Stimulated activated CD4-positive, alpha-beta T cell treated with anti-CD3 and anti-CD28 coated beads, Interleukin-2, amount 100 ng/mL, for 4 hours (primary cell): ENCODE data around the gene PIF1.

ENCODE experiments used
- DNase-seq: peaks from one replicate; pipeline ENCODE4 v3.0.0-alpha.2; 2020; ENCODE audit warnings: low read depth

PIF1 gene

GRCh38 chr15:64775551-64776401 is 49.7 kb downstream of the PIF1 start, which contains the start of gene RBPMS2:
Gene RBPMS2, minus strand, starts transcription at chr15:64775589. Its CDS starts 270 bp downstream, at chr15:64775319.
- no peak for DNase-seq

GRCh38 chr15:64774629-64775493 is 50.6 kb downstream of the PIF1 start:
- DNase-seq = no peak

GRCh38 chr15:64774037-64774628 is 51.3 kb downstream of the PIF1 start:
- DNase-seq = no peak

- DNase-seq = no peak
Measured at GRCh38 chr15:64773606-64774005, 51.8 kb downstream of the PIF1 start.

GRCh38 chr15:64772964-64773363 is 52.5 kb downstream of the PIF1 start:
- DNase-seq = no peak

- DNase-seq = no peak
Measured at GRCh38 chr15:64772488-64772887, 53.0 kb downstream of the PIF1 start.

GRCh38 chr15:64770626-64771025 is 54.8 kb downstream of the PIF1 start:
- DNase-seq = no peak

GRCh38 chr15:64767203-64767602 is 58.2 kb downstream of the PIF1 start:
- DNase-seq = no peak

- no peak for DNase-seq
Measured at GRCh38 chr15:64766058-64766457, 59.4 kb downstream of the PIF1 start.
